ENCODE results near the gene LARP4B.
A peak's percentile ranks its signal among the peaks of the same experiment; 100 is the strongest.

Gene LARP4B

GRCh38 chr10:851901-852300 is 79.6 kb downstream of the LARP4B start:
- TF ChIP-seq EZH2phosphoT487 (IDR thresholded peaks at IDR 0.05; ENCODE audit: low read depth), result no peak
- TF ChIP-seq, protein P1, sequence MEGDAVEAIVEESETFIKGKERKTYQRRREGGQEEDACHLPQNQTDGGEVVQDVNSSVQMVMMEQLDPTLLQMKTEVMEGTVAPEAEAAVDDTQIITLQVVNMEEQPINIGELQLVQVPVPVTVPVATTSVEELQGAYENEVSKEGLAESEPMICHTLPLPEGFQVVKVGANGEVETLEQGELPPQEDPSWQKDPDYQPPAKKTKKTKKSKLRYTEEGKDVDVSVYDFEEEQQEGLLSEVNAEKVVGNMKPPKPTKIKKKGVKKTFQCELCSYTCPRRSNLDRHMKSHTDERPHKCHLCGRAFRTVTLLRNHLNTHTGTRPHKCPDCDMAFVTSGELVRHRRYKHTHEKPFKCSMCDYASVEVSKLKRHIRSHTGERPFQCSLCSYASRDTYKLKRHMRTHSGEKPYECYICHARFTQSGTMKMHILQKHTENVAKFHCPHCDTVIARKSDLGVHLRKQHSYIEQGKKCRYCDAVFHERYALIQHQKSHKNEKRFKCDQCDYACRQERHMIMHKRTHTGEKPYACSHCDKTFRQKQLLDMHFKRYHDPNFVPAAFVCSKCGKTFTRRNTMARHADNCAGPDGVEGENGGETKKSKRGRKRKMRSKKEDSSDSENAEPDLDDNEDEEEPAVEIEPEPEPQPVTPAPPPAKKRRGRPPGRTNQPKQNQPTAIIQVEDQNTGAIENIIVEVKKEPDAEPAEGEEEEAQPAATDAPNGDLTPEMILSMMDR (IDR thresholded peaks at IDR 0.05; ENCODE audit: low read depth, low read length), result no peak
- H3K4me3 ChIP-seq (ENCODE audit: low read length), result peak overlapping the region; percentile 48
- H3K9ac ChIP-seq (ENCODE audit: low read length), result peak overlapping the region; percentile 13; the same call in 1 of the 2 replicates
- H3K27ac ChIP-seq (ENCODE audit: low read length), result peak overlapping the region; percentile 79
- H3K4me1 ChIP-seq (ENCODE audit: low read length), result peaks cover 32% of the 10 kb centered on the region
- peaks cover 66% of the 10 kb centered on the region for H4K20me1 ChIP-seq (ENCODE audit: insufficient read depth, low read length)
- no peaks in the 10 kb centered on the region for H3K27me3 ChIP-seq (ENCODE audit: low read depth, low read length)
- peaks cover 75% of the 10 kb centered on the region for H3K79me2 ChIP-seq (ENCODE audit: low read length)
- H3K36me3 ChIP-seq (replicated peaks; ENCODE audit: low read depth, low read length), result peaks cover 42% of the 10 kb centered on the region
- H3K4me2 ChIP-seq (ENCODE audit: low read length), result peak overlapping the region; percentile 64
- peaks cover 12% of the 10 kb centered on the region; the same call in 1 of the 2 replicates for H3K9me3 ChIP-seq (ENCODE audit: insufficient read depth, low read length)
- H2AFZ ChIP-seq (ENCODE audit: low read depth, low read length), result no peak overlapping the region

DNA sequence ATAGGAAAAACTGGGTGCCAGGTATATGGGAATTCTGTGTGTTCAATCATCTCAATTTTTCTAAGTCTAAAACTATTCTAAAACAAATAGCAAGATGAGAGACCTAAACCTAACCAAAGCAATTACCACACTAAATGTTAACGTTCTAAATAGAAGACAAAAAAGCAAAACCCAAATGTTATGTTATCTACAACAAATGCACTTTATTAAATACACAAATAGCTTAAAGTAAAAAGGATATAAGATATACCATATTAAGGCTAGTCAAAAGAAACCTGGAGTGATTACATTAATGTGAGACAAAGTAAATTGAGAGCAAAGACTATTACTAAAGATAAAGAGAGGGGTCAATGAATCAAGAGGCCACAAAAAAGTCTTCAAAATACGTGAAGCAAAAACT is 81.4 kb downstream of the LARP4B start:
- Histone ChIP-seq H3K27ac (ENCODE audit: low read length) (no peak overlapping the region), H3K9me3 (ENCODE audit: insufficient read depth, low read length) (peaks cover 12% of the 10 kb centered on the region; the same call in 1 of the 2 replicates), H3K4me1 (ENCODE audit: low read length) (peaks cover 32% of the 10 kb centered on the region), H4K20me1 (ENCODE audit: insufficient read depth, low read length) (peaks cover 66% of the 10 kb centered on the region), H3K36me3 (replicated peaks; ENCODE audit: low read depth, low read length) (peaks cover 36% of the 10 kb centered on the region), H3K79me2 (ENCODE audit: low read length) (peaks cover 76% of the 10 kb centered on the region), H3K4me3 (ENCODE audit: low read length) (no peak overlapping the region), H3K9ac (ENCODE audit: low read length) (no peak overlapping the region), H2AFZ (ENCODE audit: low read depth, low read length) (no peak overlapping the region), H3K27me3 (ENCODE audit: low read depth, low read length) (no peaks in the 10 kb centered on the region), H3K4me2 (ENCODE audit: low read length) (no peak overlapping the region)
- TF ChIP-seq EZH2phosphoT487 (IDR thresholded peaks at IDR 0.05; ENCODE audit: low read depth), result no peak
- TF ChIP-seq, protein P1 (IDR thresholded peaks at IDR 0.05; ENCODE audit: low read depth, low read length), result no peak

DNA sequence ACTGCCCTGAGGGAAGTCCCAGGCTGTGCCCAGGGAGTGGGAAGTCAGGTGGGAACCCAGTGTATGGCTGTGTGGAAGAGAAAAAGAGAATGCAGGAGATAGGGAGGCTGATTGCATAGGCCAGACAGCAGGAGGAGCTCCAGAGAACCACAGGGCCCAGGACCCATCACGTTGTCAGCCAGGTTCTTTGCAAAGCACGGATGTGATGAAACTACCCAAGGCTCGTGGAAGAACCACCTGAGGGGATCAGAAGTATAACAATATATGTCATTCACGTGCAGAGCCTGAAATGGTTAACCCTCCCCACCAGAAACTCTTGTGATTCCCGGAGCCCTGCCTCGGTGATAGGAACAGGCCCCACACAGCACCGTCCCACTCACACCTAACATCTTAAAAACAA is 83.6 kb downstream of the LARP4B start:
- no peaks in the 10 kb centered on the region for H3K27me3 ChIP-seq (ENCODE audit: low read depth, low read length)
- H3K4me3 ChIP-seq (ENCODE audit: low read length), result no peak overlapping the region
- H3K4me1 ChIP-seq (ENCODE audit: low read length), result peaks cover 28% of the 10 kb centered on the region
- peaks cover 12% of the 10 kb centered on the region; the same call in 1 of the 2 replicates for H3K9me3 ChIP-seq (ENCODE audit: insufficient read depth, low read length)
- peaks cover 80% of the 10 kb centered on the region for H3K79me2 ChIP-seq (ENCODE audit: low read length)
- peaks cover 37% of the 10 kb centered on the region for H3K36me3 ChIP-seq (replicated peaks; ENCODE audit: low read depth, low read length)
- H3K4me2 ChIP-seq (ENCODE audit: low read length), result no peak overlapping the region
- H3K27ac ChIP-seq (ENCODE audit: low read length), result no peak overlapping the region
- no peak overlapping the region for H2AFZ ChIP-seq (ENCODE audit: low read depth, low read length)
- TF ChIP-seq, protein P1 (IDR thresholded peaks at IDR 0.05; ENCODE audit: low read depth, low read length), result no peak
- no peak for TF ChIP-seq EZH2phosphoT487 (IDR thresholded peaks at IDR 0.05; ENCODE audit: low read depth)
- no peak overlapping the region for H3K9ac ChIP-seq (ENCODE audit: low read length)
- peaks cover 62% of the 10 kb centered on the region for H4K20me1 ChIP-seq (ENCODE audit: insufficient read depth, low read length)

DNA sequence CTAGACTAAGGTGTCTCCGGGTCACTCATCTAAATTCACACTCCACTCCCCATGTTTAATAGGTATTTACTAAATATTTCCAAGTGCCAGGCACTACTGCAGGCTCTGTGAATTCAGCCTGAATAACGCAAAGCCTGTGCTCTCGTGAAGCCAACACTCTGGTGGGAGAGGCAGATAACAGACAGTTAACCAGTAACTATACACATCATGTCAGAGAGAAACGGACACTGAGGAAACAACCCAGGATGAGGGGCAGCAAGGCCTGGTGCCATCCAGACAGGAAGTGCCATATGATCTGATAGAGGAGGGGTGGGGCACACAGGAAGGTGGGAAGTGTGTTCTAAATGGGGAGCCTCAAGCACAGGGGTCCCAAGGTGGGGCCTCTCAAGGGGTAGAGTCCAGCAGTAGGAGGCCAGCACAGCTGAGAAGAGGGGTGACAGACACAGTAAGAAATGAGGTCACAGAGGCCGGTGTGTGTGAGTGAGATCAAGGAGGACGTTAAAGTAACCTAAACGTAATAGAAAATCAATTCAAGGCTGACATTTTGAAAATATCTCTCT is 85.3 kb downstream of the LARP4B start:
- Histone ChIP-seq H3K4me3 (ENCODE audit: low read length) (no peak overlapping the region), H3K79me2 (ENCODE audit: low read length) (peaks cover 71% of the 10 kb centered on the region), H3K9me3 (ENCODE audit: insufficient read depth, low read length) (peaks cover 12% of the 10 kb centered on the region; the same call in 1 of the 2 replicates), H3K27ac (ENCODE audit: low read length) (no peak overlapping the region), H4K20me1 (ENCODE audit: insufficient read depth, low read length) (peaks cover 47% of the 10 kb centered on the region), H2AFZ (ENCODE audit: low read depth, low read length) (no peak overlapping the region), H3K36me3 (replicated peaks; ENCODE audit: low read depth, low read length) (peaks cover 38% of the 10 kb centered on the region), H3K27me3 (ENCODE audit: low read depth, low read length) (no peaks in the 10 kb centered on the region), H3K9ac (ENCODE audit: low read length) (no peak overlapping the region), H3K4me1 (ENCODE audit: low read length) (peaks cover 11% of the 10 kb centered on the region), H3K4me2 (ENCODE audit: low read length) (no peak overlapping the region)
- TF ChIP-seq EZH2phosphoT487 (IDR thresholded peaks at IDR 0.05; ENCODE audit: low read depth), result no peak
- TF ChIP-seq, protein P1 (IDR thresholded peaks at IDR 0.05; ENCODE audit: low read depth, low read length), result no peak
